Inflammatory macrophage (primary cell): ENCODE data around the gene ZFAND4.
A peak's percentile ranks its signal among the peaks of the same experiment; 100 is the strongest.
"Not testable (repeated sequence)": the region's sequence is repeated elsewhere in the genome, so short reads cannot be mapped to it uniquely, and the experiment has no call there.

Source experiments
- DNase-seq, 2 donors: peaks; one replicate each; pipeline ENCODE4 v3.0.0-alpha.2; 2020 to 2022
- total RNA-seq, 18 experiments: gene quantifications; one replicate each; lab custom pipeline; 2026; ENCODE audit warnings: mixed read lengths in 6 of 18, inconsistent platforms in 2 of 18; lab: John Stamatoyannopoulos, UW

The ZFAND4 gene
- total RNA-seq, result 1.6 to 10.2 (median 5.0) reads per million in 18 experiments

DNA sequence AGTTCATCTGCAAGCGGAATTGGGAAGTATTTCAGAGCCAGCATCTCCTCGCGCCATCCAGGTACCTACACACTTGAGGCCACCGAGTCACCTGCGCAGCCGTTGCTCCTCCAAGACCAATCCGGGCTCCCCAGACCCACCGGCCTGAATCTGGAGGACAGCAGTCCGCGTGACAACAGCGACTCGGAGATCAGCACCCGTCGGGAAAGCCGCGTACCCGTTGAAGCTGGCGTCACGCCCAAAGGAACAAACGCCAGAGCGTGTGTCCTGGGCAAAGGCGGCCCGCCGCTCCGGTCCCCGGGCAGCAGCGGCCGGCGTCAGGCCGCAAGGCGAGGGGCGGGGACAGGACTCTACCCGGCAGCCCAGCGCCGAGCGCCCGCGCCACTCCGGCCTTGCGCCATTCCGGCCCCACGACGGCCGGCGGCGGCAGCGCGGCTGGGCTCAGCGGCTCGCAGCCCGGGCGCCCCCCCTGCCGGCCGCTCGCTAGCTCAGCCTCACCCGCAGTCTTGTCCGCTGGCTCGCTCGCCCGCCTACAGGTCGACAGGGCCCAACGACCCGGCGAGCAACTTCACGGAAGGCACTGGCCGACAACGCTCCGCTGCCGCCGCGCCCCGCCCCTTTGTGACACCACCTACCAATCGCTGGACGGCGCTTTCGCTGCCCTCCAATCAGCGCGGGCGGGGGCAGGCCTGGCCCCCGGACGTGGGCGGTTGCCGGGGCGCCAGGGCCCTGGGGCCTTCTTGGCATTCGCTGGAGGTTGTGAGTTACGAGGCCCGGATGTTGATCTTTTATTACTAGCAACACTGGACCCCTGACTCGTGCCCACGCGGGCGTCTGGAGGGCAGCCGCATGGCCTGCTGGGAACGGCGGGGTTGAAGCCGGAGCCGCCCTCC lies at the start of gene ZFAND4:
Gene ZFAND4, minus strand, starts transcription at position 592 of the 893 bp plus-strand sequence. CDS start 9,047 bp downstream, outside the sequence.
- peak; percentile 96 to 97 for DNase-seq

DNA sequence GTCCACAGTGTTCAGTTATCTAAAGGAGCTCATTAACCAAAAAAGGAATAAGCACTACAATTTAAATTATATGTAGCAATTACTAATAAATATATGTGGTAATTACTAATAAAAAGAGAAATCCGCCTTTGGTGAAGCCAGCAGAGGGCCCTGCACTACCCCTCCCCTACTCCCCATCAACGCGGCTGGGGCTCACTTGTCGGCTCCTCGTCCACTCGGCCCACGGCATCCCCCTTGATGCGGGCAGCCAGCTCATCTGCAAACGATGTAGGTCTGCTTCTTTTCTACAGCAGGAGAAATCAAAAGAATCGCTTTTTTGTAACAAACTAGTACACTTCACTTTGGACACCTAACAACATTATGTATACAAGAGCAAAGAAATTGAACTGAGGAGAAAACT lies 48.9 kb upstream of the ZFAND4 start:
- DNase-seq, result not testable (repeated sequence)

DNA sequence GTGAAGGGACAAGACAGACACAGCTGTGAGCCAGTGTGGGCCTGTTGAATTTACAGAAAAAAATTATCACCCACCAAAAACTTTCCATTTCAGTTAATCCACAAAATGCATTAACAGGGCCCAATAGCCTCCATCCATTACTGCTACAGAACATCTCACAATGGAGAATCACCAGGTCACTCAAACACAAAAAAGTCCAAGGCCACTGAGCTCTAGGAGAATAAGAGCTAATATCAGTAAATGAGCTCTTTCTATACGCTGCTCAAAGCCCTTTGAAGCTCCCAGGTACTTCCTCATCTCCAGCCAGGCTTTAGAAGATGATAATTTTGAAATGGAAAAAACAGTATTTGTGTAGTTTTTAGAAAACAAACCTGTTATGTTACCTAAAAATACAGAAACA lies 45.1 kb upstream of the ZFAND4 start:
- DNase-seq, result not testable (repeated sequence)

DNA sequence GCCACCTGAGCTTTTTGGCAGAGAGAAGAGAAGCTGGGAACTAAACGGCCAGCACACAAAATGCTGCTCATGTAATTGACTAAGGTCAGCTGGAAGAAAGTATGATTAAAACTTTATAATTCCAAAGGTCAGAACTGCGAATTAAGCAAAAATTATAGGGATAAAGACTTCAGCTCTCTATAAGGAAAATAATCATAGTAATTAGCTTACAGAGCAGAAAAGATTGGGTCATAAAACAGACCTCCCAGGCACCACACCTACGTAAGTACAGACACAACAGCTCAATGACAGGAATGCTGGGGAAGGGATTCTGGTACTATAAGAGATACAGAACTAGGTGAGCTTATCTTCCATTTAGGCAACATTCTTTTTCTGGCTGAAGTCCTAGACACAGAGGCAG lies 44.5 kb upstream of the ZFAND4 start:
- DNase-seq, result not testable (repeated sequence)

DNA sequence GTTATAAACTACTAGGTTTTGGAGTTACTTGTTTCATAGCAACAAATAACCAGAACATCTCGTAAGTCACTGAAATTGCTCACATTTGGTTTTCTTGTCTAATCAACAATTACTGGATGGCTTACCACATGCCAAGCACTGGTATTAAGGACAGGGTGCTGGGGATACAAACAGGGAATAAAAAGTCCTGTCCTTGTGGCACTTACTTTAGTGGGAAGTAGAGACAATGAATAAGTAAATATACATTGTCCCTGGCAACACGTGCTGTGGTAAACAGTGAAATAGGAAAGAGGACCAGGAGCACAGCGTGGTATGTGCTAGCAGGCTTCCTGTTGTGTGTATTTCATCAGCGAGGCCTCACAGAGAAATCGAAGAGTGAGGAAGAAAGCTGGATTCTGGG lies 38.7 kb upstream of the ZFAND4 start:
- DNase-seq, result peak in 1 of 2 donors; percentile 4

DNA sequence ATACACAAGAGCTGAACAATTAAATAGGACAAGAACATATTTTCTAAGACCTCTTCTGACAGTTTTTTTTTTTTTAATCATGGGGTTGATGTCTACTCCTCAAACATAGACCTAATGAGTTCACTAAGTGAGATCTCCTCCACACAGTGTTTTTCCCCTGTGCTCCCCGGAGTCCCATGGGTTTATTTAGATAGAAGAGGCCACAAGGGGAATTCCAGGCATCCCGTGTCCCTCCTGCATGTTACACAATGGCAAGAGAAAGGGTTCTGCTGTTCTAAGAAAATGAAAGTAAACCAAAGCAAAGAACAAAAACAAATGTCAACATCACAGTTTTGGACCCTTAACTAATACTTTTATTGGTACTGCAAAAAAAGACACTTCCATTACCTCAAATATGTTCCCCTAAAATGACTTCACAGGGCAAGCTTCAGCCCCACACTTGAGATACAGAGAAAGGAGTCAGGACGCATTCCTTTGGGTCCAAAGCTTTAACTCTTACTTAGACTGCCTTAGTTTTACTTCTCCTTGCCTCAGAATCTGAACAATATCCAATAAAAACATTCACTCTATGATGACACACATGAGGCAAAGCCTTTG lies 37.7 kb upstream of the ZFAND4 start:
- peak in 1 of 2 donors; percentile 6 for DNase-seq

DNA sequence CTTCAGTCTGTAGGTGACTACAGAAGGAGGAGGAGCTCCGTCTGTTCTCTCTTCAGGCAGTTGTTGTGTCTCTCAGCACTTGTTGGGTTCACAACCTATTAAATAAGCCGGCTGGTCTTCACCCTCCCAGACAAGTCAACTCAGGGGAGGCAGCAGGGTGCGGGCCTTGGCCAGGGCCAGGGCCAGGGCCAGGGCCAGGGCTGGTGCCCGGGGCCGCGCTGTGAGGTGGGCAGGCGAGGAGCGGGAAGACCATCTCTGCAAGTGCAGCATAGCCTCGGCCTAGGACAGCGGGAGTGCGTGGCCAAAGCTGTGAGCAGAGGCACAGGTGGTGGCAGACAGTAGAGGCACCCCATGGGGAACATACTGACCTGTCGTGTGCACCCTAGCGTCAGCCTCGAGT lies 5.9 kb upstream of the ZFAND4 start:
- DNase-seq, result not testable (repeated sequence)

DNA sequence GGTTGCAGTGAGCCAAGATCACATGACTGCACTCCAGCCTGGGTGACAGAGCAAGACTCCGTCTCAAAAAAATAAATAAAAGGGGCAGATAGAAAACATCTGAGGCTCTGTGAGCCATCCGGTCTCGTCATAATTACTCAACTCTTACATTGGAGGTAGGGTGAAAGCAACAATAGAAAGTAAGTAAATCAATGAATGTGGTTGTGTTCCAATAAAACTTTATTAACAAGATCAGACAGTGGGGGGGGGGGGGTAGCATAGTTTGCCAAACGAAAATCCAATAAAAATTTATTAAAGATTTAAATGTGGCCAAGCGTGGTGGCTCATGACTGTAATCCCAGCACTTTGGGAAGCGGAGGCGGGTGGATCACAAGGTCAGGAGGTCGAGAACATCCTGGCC lies 2.8 kb upstream of the ZFAND4 start:
- DNase-seq, result no peak

DNA sequence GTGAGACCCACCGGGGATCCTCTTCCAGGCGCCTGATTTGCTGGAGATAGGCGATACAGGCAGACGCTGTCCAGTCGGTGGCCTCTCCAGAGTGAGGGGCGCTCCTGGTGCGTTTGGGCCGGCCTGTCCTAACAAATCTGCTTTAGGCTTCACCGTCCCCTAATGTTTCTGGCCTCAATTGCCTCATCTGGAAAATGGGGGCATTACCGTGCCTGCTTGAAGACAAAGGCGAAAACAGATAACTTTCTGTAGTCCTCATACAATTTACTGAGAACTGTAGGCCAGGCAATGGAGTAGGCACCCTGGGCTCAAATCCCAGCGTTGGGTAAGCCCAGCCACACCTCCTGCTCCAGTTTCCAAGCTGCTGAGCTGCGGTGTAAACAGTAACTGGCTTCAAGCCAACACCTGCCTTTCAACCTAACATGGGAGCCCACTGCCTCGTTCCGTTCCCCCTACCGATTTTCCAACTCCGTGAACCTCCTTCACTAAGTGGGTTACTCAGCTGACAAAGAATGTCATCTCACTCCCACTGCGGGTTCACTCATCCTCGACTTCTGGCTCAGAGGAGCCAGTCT lies 589 bp upstream of the ZFAND4 start:
- DNase-seq, result no peak

DNA sequence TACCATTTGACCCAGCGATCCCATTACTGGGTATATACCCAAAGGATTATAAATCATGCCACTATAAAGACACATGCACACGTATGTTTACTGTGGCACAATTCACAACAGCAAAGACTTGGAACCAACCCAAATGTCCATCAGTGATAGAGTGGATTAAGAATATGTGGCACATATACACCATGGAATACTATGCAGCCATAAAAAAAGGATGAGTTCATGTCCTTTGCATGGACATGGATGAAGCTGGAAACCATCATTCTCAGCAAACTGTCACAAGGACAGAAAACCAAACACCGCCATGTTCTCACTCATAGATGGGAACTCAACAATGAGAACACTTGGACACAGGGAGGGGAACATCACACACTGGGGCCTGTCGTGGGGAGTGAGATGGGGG lies 1.3 kb downstream of the ZFAND4 start:
- DNase-seq, result not testable (repeated sequence)

DNA sequence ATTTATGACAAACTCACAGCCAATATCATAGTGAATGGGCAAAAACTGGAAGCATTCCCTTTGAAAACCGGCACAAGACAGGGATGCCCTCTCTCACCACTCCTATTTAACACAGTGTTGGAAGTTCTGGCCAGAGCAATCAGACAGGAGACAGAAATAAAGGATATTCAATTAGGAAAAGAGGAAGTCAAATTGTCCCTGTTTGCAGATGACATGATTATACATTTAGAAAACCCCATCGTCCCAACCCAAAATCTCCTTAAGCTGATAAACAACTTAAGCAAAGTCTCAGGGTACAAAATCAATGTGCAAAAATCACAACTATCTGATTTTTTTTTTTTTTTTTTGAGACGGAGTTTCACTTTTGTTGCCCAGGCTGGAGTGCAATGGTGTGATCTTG lies 2.7 kb downstream of the ZFAND4 start:
- DNase-seq, result not testable (repeated sequence)

DNA sequence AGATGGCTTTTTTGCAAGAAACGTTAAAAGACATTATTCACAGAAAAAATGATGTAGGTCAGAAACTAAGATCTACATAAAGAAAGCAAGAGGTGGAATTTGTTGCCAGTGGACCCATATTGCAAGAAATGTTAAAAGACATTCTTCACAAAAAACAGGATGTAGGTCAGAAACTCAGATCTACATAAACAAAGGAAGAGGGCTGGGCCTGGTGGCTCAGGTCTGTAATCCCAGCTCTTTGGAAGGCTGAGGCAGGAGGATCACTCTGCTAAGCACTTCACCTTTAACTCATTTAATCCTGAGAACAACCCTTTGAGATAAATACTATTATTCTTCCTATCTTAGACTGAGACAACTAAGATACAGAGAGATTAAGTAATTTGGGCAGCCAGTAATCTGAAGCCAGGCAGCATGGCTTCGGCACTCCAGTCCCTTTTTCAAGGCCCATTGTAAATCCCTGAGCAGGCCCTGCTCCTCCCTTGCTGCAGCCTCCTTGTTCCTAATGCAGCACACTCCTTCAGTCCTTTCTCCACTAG lies 11.6 kb downstream of the ZFAND4 start:
- DNase-seq, result no peak

DNA sequence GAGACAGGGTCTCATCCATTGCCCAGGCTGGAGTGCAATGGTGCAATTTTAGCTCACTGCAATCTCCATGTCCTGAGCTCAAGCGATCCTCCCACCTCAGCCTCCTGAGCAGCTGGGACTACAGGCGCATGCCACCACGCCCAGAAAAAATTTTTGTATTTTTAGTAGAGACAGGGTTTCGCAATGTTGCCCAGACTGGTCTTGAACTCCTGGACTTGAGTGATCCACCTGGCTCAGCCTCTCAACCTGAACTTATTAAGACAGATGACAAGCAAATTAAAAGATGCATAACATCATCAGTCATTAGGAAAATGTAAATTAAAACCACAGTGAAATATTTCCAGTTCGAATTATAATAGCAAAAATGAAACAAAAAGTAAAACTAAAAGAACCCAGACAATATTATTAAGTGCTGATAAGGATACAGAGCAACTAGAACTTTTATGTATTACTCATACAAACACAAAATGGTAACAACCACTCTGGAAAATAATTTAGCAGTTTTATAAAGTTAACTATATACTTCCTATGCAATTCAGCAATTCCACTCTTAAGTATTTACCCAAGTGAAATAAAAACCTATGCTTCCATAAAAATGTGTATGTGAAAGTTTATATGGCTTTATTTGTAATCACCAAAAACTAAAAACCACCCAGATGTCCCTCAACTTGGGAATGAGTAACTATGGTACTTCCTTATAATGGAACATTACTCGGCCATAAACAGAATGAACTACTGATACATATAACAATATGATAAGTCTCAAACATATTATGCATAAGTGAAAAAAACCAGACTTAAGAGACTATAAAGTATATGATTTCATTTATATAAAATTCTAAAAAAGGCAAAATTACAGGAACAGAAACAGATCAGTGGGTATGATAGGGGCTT lies 15.3 kb downstream of the ZFAND4 start:
- no peak for DNase-seq

DNA sequence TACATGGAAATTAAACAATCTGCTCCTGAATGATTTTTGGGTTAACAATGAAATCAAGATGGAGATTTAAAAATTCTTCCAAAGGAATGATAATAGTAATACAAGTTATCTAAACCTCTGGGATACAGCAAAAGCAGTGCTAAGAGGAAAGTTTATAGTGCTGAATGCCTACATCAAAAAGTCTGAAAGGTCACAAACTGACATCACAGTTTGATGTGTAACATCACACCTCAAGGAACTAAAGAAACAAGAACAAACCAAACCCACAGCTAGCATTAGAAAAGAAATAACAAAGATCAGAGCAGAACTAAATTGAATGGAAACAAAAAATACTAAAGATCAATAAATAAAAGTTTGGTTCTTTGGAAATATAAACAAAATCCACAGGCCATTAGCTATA lies 17.4 kb downstream of the ZFAND4 start:
- DNase-seq, result no peak

DNA sequence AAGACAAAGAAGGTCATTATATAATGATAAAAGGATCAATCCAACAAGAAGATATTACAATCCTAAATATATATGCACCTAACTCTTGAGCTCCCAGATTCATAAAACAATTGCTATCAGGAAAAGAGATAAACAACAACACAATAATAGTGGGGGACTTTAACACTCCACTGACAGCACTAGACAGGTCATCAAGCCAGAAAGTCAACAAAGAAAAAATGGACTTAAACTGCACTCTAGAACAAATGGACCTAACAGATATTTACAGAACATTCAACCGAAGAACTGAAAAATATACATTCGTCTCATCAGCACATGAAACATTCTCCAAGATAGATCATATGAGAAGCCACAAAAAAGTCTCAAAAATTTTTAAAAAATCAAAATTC lies 17.8 kb downstream of the ZFAND4 start:
- not testable (repeated sequence) for DNase-seq

DNA sequence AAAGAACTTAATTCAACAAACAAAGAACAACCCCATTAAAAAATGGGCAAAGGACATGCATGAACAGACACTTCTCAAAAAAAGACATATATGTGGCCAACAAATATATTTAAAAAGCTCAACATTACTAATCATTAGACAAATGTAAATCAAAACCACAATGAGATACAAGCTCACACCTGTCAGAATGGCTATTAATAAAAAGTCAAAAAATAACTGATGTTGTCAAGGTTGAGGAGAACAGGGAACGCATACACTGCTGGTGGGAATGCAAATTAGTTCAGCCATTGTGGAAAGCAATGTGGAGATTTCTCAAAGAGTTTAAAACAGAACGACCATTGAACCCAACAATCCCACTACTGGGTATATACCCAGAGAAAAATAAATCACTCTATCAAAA lies 19.1 kb downstream of the ZFAND4 start:
- DNase-seq, result no peak

DNA sequence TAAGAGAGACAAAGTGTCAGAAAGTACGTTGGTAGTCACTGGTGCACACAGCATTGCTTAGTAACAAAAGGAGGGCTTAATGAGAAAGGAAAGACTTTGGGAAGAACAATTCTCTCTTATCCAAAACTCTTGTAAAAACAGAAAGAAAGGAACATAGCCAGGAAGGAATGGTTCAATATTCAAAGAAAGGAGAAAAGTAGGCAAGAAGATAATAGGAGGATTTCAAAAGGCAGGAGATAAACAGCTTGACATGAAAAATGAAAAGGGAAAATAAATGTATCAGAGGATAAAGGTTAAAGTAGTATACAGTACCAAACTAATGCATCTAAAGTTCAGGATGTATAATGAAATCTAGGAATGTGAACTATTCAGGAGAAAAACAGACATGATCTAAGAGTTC lies 20.1 kb downstream of the ZFAND4 start:
- no peak for DNase-seq

DNA sequence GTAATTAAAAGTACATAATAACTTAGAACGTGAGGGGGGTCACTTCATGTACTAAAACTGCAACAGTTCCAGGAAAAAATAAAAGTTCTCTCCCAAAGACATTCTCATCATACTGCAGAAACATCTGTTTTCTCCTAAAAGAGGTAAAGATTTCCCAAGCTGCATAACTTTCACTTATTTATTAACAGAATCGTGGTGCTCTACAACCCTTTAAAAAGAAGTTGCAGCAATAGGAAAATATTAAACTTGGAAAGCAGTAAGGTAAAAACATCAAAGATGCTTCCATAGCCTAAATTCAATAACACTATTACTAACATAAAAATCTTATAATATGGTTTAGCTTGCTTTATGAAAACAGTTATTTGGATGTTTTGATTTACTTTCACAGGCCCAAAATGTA lies 23.3 kb downstream of the ZFAND4 start:
- no peak for DNase-seq

DNA sequence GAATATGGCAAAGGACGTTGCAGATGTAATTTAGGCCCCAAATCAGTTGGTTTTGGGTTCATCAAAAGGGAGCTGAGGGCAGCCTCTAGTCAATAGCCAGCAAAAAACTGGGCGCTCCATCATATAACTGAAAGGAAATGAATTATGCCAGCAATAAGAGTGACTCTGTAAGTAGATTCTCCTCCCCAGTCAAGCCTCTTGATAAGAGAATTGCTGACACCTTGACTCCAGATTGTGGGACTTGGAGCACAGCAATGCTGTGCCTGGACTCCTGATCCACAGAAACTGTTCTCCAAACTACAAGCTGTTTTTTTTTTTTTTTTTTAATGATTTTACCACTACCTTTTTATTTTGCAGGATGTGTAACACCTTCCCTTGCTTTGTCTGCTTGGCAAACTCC lies 25.5 kb downstream of the ZFAND4 start:
- DNase-seq, result no peak

DNA sequence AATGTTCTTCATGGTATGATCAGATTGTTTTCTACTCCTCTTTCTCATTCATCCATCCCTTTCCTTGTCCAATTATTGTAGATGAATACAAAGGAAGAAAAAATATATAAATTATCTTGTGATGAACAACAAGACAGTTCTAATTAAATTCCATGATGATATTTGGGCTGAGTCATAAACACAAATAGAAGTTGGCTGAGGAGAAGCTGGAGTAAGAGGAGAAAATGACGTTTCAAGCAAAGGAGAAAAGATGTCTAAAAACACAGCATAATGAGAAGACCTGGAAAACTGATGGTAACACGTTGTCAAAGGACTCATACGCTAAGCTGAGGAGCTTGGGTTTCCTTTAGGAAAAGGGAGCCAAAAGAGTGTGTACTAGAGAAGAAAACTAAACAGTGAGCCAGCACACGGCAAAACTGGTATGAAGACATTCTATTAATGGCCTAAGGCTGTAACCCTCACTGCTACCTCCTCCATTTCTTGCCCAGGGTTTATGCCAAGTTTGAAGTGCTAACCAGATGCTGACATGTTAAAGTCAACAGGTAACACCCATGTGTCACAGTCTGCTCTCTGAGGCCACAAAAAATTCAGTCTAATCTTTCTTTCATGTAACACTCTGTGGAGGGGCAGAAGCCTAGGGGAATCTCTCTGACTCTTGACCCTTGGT lies 26.1 kb downstream of the ZFAND4 start:
- no peak for DNase-seq

DNA sequence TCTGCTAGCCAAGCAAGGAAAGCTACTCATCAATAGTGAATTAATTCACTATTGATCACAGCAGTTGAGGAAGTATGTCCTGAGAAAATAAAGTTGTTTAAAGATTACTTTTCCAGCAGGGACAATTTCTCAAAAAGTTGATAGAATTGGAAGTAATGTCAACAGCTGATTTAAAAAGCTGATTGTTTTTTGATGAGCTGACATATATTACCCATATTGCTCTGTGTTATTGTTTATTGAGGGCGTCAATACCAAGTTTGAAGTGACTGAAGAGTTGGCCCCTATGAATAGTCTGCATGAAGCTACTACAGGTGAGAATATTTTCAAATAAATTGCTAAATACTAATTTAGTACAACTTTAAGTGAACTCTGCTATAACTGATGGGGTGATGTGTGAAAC lies 28.0 kb downstream of the ZFAND4 start:
- DNase-seq, result no peak

DNA sequence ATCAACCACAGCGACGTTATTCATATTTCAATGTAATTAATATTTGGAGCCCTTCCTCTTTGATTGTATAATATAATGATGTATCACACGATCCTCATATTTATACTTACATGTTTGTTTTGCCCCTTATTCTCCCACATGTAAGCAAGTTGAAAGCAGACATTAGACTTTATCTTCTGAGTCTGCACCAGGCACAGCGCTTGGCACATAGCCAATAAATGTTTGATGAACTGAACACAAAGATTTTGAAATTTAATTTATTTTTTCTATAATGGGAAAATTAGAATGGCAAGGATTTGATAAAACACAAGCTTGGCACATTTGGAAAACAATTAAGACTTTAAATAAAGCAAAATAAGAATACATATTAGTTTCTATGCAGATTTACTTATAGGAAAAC lies 31.6 kb downstream of the ZFAND4 start:
- DNase-seq, result no peak
